Liver (tissue), 9 donors: ENCODE measurements around the gene RGR. TPM values are rescaled to one million over a fixed set of nuclear protein-coding genes. Genes with fewer than 3 reads are reported as not detected.

ENCODE experiments used
- DNase-seq: peaks from one replicate; pipeline ENCODE4 v3.0.0-alpha.2; 2017; ENCODE audit warnings: low spot score
- H3K27ac ChIP-seq, 2 donors: one replicate each; pipeline ENCODE4 v1.7.0; 2013; ENCODE audit warnings: inconsistent platforms in 2 of 2, low read length in 2 of 2, control low read depth in 1 of 2, low read depth in 1 of 2, mild to moderate bottlenecking in 1 of 2
- H3K27me3 ChIP-seq, 4 donors: one replicate each; pipeline versions ENCODE4 v1.6.1 to v1.7.0; 2013; ENCODE audit warnings: low read length in 3 of 4, inconsistent platforms in 1 of 4, mild to moderate bottlenecking in 1 of 4, moderate library complexity in 1 of 4; ENCODE audit not compliant: control insufficient read depth in 4 of 4, insufficient read depth in 4 of 4
- H3K36me3 ChIP-seq, 4 donors: one replicate each; pipeline versions ENCODE4 v1.6.1 to v1.7.0; 2013; ENCODE audit warnings: low read length in 3 of 4, mild to moderate bottlenecking in 3 of 4, low read depth in 1 of 4, moderate library complexity in 1 of 4; ENCODE audit not compliant: control insufficient read depth in 4 of 4, insufficient read depth in 3 of 4
- H3K4me1 ChIP-seq, 4 donors: one replicate each; pipeline versions ENCODE4 v1.6.1 to v1.7.0; 2013; ENCODE audit warnings: low read length in 3 of 4, mild to moderate bottlenecking in 3 of 4, moderate library complexity in 1 of 4; ENCODE audit not compliant: control insufficient read depth in 4 of 4, insufficient read depth in 4 of 4
- H3K4me3 ChIP-seq, 3 donors: one replicate each; pipeline versions ENCODE4 v1.6.1 to v1.7.0; 2013; ENCODE audit warnings: low read length in 3 of 3, control low read depth in 1 of 3, low read depth in 1 of 3, mild to moderate bottlenecking in 1 of 3
- H3K9ac ChIP-seq, 2 donors: one replicate each; pipeline ENCODE4 v1.7.0; 2013; ENCODE audit warnings: low read length in 2 of 2, mild to moderate bottlenecking in 2 of 2, moderate library complexity in 2 of 2, control low read depth in 1 of 2, low read depth in 1 of 2
- H3K9me3 ChIP-seq, 4 donors: one replicate each; pipeline versions ENCODE4 v1.6.1 to v1.7.0; 2013; ENCODE audit warnings: low read length in 3 of 4; ENCODE audit not compliant: control insufficient read depth in 4 of 4
- FOXA1 ChIP-seq: IDR thresholded peaks from 2 replicates; pipeline ENCODE4 v1.6.1; 2016; ENCODE audit warnings: antibody characterized with exemption
- GABPA ChIP-seq, 2 donors: IDR thresholded peaks in 1 of 2; conservative IDR thresholded peaks in 1 of 2; 2 replicates each; pipeline ENCODE4 v1.6.1; 2016; ENCODE audit warnings: antibody characterized with exemption in 2 of 2, mild to moderate bottlenecking in 1 of 2, moderate library complexity in 1 of 2
- JUND ChIP-seq, 2 donors: IDR thresholded peaks; 2 replicates each; pipeline ENCODE4 v1.6.1; 2016; ENCODE audit warnings: antibody characterized with exemption in 2 of 2
- RAD21 ChIP-seq, 2 donors: IDR thresholded peaks; 2 replicates each; pipeline ENCODE4 v1.6.1; 2016; ENCODE audit warnings: antibody characterized with exemption in 2 of 2, mild to moderate bottlenecking in 2 of 2
- SP1 ChIP-seq: IDR thresholded peaks from 2 replicates; pipeline ENCODE4 v1.6.1; 2018; ENCODE audit warnings: antibody characterized with exemption, mild to moderate bottlenecking
- TAF1 ChIP-seq: conservative IDR thresholded peaks from 2 replicates; pipeline ENCODE4 v1.6.1; 2016; ENCODE audit warnings: antibody characterized with exemption, mild to moderate bottlenecking
- YY1 ChIP-seq: IDR thresholded peaks from 2 replicates; pipeline ENCODE4 v1.6.1; 2016; ENCODE audit warnings: antibody characterized with exemption, mild to moderate bottlenecking
- WGBS: extraction: QIAGEN DNeasy Blood & Tissue Kit; methylation state at CpG from one replicate; pipeline ENCODE4 v1.1.7; 2013; 5-methylcytosine and 5-hydroxymethylcytosine counted together
- polyA plus RNA-seq, 2 donors: library from polyadenylated mRNA; stranded (reverse) in 1 of 2; unstranded in 1 of 2; fragments of 200-250 nt in 1 of 2; fragments of >200 nt in 1 of 2; fragmentation: Nextera tagmentation in 1 of 2; extraction: Ambion mirVana in 1 of 2; gene quantifications; one replicate each; pipeline versions ENCODE4 v1.2.1 to v1.2.3, GENCODE V29; 2013 to 2015
- total RNA-seq, 2 donors: library from RNA; depleted of rRNA; stranded (reverse); fragments of >200 nt; gene quantifications; one replicate each; pipeline ENCODE4 v1.2.3, GENCODE V29; 2014
- TF ChIP-seq, protein P1 (sequence below): IDR thresholded peaks from 2 replicates; pipeline ENCODE4 v1.6.1; 2016; ENCODE audit warnings: antibody characterized with exemption
- TF ChIP-seq, protein P2 (sequence below): IDR thresholded peaks from 2 replicates; pipeline ENCODE4 v1.6.1; 2016; ENCODE audit warnings: antibody characterized with exemption, mild to moderate bottlenecking
- TF ChIP-seq, protein P3 (sequence below): fragments of 150-350 bp; IDR thresholded peaks from 2 replicates; pipeline ENCODE4 v1.5.1; 2017; ENCODE audit warnings: improper control_type of control experiment, low read depth, low read length; ENCODE audit not compliant: missing input control
- donor health status: healthy.
- donor health status: healthy.
- donor health status: healthy.
- donor health status: healthy.
- donor health status: healthy.

Gene RGR
- total and polyA plus RNA-seq, 4 donors = not detected

GRCh38 chr10:84292502-84292901 is 47.6 kb downstream of the RGR start (continued):
- TF ChIP-seq, protein P1, sequence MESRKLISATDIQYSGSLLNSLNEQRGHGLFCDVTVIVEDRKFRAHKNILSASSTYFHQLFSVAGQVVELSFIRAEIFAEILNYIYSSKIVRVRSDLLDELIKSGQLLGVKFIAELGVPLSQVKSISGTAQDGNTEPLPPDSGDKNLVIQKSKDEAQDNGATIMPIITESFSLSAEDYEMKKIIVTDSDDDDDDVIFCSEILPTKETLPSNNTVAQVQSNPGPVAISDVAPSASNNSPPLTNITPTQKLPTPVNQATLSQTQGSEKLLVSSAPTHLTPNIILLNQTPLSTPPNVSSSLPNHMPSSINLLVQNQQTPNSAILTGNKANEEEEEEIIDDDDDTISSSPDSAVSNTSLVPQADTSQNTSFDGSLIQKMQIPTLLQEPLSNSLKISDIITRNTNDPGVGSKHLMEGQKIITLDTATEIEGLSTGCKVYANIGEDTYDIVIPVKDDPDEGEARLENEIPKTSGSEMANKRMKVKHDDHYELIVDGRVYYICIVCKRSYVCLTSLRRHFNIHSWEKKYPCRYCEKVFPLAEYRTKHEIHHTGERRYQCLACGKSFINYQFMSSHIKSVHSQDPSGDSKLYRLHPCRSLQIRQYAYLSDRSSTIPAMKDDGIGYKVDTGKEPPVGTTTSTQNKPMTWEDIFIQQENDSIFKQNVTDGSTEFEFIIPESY = no peak

DNA sequence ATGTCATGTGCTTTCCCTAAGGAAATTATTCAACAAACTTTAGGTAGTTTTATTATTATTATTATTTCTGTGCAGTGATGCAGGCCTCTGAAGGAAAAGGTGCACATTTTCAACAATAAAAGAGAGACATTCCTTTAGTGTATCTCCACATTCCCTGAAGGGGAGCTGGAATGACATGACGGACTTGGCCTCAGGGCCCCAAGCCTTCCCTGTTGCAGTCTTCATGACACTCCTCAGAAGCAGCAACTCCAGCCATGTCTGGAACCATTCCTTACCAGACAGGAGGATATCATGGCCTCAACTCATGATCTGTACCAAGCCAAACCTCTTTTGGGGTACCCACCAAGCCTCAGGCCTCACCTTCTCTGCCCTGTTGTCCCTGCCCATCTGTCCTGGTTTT is 48.3 kb downstream of the RGR start:
- WGBS = 90% methylated on average over 1 of the region's 1 CpG
- no peak for DNase-seq
- H3K9me3 ChIP-seq = no peaks in the 10 kb centered on the region
- no peak overlapping the region for H3K9ac ChIP-seq
- TF ChIP-seq GABPA (IDR thresholded peaks at IDR 0.05 in 1 of 2, conservative IDR thresholded peaks at IDR 0.05 in 1 of 2) (no peak), RAD21 (IDR thresholded peaks at IDR 0.05) (no peak), TAF1 (no peak), YY1 (no peak), JUND (IDR thresholded peaks at IDR 0.05) (no peak), FOXA1 (no peak), SP1 (no peak)
- TF ChIP-seq, protein P2, sequence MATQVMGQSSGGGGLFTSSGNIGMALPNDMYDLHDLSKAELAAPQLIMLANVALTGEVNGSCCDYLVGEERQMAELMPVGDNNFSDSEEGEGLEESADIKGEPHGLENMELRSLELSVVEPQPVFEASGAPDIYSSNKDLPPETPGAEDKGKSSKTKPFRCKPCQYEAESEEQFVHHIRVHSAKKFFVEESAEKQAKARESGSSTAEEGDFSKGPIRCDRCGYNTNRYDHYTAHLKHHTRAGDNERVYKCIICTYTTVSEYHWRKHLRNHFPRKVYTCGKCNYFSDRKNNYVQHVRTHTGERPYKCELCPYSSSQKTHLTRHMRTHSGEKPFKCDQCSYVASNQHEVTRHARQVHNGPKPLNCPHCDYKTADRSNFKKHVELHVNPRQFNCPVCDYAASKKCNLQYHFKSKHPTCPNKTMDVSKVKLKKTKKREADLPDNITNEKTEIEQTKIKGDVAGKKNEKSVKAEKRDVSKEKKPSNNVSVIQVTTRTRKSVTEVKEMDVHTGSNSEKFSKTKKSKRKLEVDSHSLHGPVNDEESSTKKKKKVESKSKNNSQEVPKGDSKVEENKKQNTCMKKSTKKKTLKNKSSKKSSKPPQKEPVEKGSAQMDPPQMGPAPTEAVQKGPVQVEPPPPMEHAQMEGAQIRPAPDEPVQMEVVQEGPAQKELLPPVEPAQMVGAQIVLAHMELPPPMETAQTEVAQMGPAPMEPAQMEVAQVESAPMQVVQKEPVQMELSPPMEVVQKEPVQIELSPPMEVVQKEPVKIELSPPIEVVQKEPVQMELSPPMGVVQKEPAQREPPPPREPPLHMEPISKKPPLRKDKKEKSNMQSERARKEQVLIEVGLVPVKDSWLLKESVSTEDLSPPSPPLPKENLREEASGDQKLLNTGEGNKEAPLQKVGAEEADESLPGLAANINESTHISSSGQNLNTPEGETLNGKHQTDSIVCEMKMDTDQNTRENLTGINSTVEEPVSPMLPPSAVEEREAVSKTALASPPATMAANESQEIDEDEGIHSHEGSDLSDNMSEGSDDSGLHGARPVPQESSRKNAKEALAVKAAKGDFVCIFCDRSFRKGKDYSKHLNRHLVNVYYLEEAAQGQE = no peak
- TF ChIP-seq, protein P1 = no peak
- TF ChIP-seq, protein P3, sequence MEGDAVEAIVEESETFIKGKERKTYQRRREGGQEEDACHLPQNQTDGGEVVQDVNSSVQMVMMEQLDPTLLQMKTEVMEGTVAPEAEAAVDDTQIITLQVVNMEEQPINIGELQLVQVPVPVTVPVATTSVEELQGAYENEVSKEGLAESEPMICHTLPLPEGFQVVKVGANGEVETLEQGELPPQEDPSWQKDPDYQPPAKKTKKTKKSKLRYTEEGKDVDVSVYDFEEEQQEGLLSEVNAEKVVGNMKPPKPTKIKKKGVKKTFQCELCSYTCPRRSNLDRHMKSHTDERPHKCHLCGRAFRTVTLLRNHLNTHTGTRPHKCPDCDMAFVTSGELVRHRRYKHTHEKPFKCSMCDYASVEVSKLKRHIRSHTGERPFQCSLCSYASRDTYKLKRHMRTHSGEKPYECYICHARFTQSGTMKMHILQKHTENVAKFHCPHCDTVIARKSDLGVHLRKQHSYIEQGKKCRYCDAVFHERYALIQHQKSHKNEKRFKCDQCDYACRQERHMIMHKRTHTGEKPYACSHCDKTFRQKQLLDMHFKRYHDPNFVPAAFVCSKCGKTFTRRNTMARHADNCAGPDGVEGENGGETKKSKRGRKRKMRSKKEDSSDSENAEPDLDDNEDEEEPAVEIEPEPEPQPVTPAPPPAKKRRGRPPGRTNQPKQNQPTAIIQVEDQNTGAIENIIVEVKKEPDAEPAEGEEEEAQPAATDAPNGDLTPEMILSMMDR = no peak
- no peak overlapping the region for H3K27ac ChIP-seq
- no peaks in the 10 kb centered on the region for H3K36me3 ChIP-seq
- no peak overlapping the region for H3K4me3 ChIP-seq
- no peaks in the 10 kb centered on the region for H3K27me3 ChIP-seq
- H3K4me1 ChIP-seq = no peaks in the 10 kb centered on the region

GRCh38 chr10:84293574-84294016 is 48.7 kb downstream of the RGR start:
- Histone ChIP-seq H3K4me1 (no peaks in the 10 kb centered on the region), H3K36me3 (no peaks in the 10 kb centered on the region), H3K27ac (no peak overlapping the region), H3K4me3 (no peak overlapping the region), H3K9ac (no peak overlapping the region), H3K9me3 (no peaks in the 10 kb centered on the region), H3K27me3 (no peaks in the 10 kb centered on the region)
- TF ChIP-seq SP1 (no peak), FOXA1 (no peak), JUND (IDR thresholded peaks at IDR 0.05) (no peak)
- 65% methylated on average over 4 of the region's 4 CpGs for WGBS
- DNase-seq = no peak
